HG03442 (cell line): ENCODE measurements around the gene ZNF280A.
"Not testable (repeated sequence)": the region's sequence is repeated elsewhere in the genome, so short reads cannot be mapped to it uniquely, and the experiment has no call there.

ENCODE experiments used
- ATAC-seq: cut with Tn5 transposase; IDR thresholded peaks from one replicate; pipeline ENCODE4 v1.9.1; 2021; ENCODE audit warnings: mild to moderate bottlenecking, moderate library complexity; ENCODE audit not compliant: unreplicated experiment

The ZNF280A gene

DNA sequence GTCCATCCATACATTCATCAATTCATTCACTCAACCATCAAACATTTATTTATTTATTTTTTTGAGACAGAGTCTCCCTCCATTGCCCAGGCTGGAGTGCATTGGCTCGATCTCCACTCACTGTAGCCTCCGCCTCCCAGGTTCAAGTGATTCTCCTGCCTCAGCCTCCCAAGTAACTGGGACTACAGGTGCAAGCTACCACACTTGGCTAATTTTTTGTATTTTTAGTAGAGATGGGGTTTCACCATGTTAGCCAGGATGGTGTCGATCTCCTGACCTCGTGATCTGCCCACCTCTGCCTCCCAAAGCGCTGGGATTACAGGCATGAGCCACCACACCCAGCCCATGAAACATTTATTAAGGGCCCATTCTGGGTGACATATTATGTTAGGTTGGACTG lies 49.0 kb downstream of the ZNF280A start:
- not testable (repeated sequence) for ATAC-seq

DNA sequence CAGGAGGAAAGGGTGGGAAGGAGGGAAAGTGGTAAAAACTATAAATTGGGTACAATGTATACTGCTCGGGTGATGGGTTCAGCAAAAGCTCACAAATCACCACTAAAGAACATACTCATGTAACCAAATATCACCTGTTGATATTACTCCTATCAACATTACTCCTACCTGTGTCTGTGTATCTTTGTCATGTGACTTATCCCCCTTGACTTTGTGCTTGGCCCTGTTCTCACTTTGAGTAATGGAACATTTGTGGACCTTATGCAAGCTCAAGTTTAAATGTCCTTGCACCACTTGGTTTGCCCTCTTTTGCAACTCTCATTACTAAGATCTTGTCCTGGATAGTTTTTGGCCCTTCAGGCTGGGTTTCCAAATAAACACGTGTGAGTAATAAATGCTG lies 50.5 kb downstream of the ZNF280A start:
- ATAC-seq: no peak

DNA sequence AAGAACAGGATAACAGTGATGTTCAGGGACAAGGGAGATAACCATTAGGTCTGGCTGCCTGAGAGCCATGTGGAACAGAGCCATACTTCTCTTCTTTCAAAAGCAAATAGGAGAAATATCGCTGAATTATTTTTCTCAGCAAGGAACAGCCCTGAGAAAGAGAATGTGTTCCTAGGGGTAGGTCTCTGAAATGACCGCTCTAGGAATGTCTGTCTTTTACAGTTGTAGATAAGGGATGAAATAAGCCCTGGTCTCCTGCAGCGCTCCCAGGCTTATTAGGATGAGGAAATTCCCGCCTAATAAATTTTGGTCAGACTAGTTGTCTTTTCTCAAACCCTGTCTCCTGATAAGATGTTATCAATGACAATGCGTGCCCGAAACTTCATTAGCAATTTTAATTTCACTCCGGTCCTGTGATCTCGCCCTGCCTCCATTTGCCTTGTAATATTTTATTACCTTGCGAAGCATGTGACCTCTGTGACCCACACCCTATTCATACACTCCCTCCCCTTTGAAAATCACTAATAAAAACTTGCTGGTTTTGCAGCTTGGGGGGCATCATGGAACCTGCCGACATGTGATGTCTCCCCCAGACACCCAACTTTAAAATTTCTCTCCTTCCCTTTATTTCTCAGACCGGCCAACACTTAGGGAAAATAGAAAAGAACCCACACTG lies 51.1 kb downstream of the ZNF280A start:
- ATAC-seq: not testable (repeated sequence)

- ATAC-seq: no peak
Measured at GRCh38 chr22:22467112-22467511, 53.0 kb downstream of the ZNF280A start.

DNA sequence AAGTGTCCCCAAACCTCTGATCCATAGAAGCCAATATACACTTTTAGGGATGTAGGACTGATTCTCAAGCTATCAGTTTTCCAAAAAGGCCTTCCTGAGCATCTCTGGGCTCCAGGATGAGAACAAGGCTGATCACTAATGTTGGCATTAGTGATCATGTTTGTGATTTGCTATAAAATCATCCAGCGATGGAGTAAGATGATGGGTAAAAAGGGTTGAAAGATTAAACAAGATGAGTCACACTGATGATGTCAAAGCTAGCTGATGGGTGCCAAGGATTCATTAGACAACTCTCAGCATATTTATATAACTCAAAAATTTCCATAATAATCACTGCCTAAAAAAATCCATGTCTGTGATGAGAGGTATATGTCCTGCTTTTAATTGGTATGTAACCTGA lies 54.3 kb downstream of the ZNF280A start:
- ATAC-seq: no peak

GRCh38 chr22:22465094-22465602 lies 54.9 kb downstream of the ZNF280A start:
- ATAC-seq: no peak

- no peak for ATAC-seq
Measured at GRCh38 chr22:22464541-22465054, 55.5 kb downstream of the ZNF280A start.

DNA sequence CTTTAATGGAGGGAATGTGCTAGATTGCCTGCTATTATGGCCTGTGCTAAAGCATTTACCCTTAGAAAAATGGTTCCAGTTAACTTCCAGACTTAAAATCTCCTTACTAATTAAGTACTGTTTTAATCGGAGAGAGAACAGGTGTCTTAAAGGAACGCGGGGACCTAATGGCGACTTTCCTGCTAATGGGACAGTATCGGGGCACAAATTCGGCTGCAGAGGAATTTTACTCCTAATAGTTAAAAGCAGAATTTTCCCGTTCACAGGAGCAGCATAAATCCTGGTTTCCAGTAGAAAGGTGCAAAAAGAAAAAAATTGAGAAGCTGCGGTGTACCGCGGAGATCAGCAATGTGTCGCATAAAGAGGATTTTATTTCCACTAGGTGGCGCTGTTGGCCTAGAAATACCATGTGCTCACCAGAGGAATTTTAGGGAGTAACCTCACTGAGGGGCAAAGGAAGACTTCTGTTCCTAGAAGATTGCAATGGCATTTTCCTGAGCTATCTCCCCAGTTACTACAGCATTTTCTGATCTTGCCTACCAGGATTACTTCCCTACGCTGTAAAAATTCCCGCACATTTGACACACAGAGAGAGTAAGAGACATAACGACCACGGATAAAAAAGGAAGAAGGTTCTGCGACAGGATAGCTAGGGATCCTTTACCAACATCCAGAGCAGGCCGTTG lies 56.1 kb downstream of the ZNF280A start:
- no peak for ATAC-seq
